ENCODE measurements around the gene BUB3.
A peak's percentile ranks its signal among the peaks of the same experiment; 100 is the strongest.
"Not testable (repeated sequence)": the region's sequence is repeated elsewhere in the genome, so short reads cannot be mapped to it uniquely, and the experiment has no call there.

The BUB3 gene

GRCh38 chr10:123154711-123155505, 706 bp downstream of the BUB3 start:
- peak; percentile 46 for DNase-seq

GRCh38 chr10:123156078-123156477, 1.9 kb downstream of the BUB3 start:
- DNase-seq, result no peak

- DNase-seq, result no peak
Observed at GRCh38 chr10:123157210-123157609, 3.0 kb downstream of the BUB3 start.

GRCh38 chr10:123158682-123159081, 4.5 kb downstream of the BUB3 start:
- no peak for DNase-seq

GRCh38 chr10:123160311-123160980, 6.2 kb downstream of the BUB3 start:
- peak; percentile 70 for DNase-seq

- DNase-seq, result no peak
Observed at GRCh38 chr10:123164319-123164718, 10.1 kb downstream of the BUB3 start.

- DNase-seq, result no peak
Observed at GRCh38 chr10:123165445-123166072, 11.4 kb downstream of the BUB3 start.

- no peak for DNase-seq
Observed at GRCh38 chr10:123166618-123167017, 12.4 kb downstream of the BUB3 start.

- DNase-seq, result no peak
Observed at GRCh38 chr10:123170961-123171360, 16.8 kb downstream of the BUB3 start.

GRCh38 chr10:123171616-123172015, 17.4 kb downstream of the BUB3 start:
- DNase-seq, result not testable (repeated sequence)

- DNase-seq, result no peak
Observed at GRCh38 chr10:123175389-123176387, 21.5 kb downstream of the BUB3 start.

GRCh38 chr10:123178390-123178789, 24.2 kb downstream of the BUB3 start:
- DNase-seq, result not testable (repeated sequence)

GRCh38 chr10:123180101-123181090, 26.2 kb downstream of the BUB3 start:
- no peak for DNase-seq

- DNase-seq, result no peak
Observed at GRCh38 chr10:123183724-123184123, 29.5 kb downstream of the BUB3 start.

- no peak for DNase-seq
Observed at GRCh38 chr10:123187781-123188180, 33.6 kb downstream of the BUB3 start.

- no peak for DNase-seq
Observed at GRCh38 chr10:123191886-123192285, 37.7 kb downstream of the BUB3 start.

- DNase-seq, result no peak
Observed at GRCh38 chr10:123194056-123194455, 39.9 kb downstream of the BUB3 start.

GRCh38 chr10:123200531-123200930, 46.3 kb downstream of the BUB3 start:
- no peak for DNase-seq

GRCh38 chr10:123202506-123202905, 48.3 kb downstream of the BUB3 start:
- DNase-seq, result no peak

- DNase-seq, result no peak
Observed at GRCh38 chr10:123203393-123204126, 49.4 kb downstream of the BUB3 start.

GRCh38 chr10:123204127-123204461, 49.9 kb downstream of the BUB3 start:
- no peak for DNase-seq
